CD14-positive monocyte (primary cell): ENCODE data around the gene RALBP1. TPM values are rescaled to one million over a fixed set of nuclear protein-coding genes. Genes with fewer than 3 reads are reported as not detected.

Experiments
- DNase-seq, 3 donors: peaks; one replicate each; pipeline ENCODE4 v3.0.0-alpha.2; 2011 to 2022
- H2AFZ ChIP-seq: 2 replicates; pipeline ENCODE4 v1.6.0; 2012; ENCODE audit warnings: mild to moderate bottlenecking, low read depth, low read length, inconsistent platforms; ENCODE audit not compliant: insufficient read depth, poor library complexity, severe bottlenecking
- H3K27ac ChIP-seq, 2 donors: 1 replicate in 1 of 2; 2 replicates in 1 of 2; pipeline ENCODE4 v1.5.1; 2012 to 2013; ENCODE audit warnings: low read length in 2 of 2, control low read depth in 1 of 2, inconsistent platforms in 1 of 2, low read depth in 1 of 2, mild to moderate bottlenecking in 1 of 2
- H3K27me3 ChIP-seq, 2 donors: one replicate each; pipeline versions ENCODE4 v1.6.0 to v1.6.1; 2011 to 2013; ENCODE audit warnings: low read length in 2 of 2; ENCODE audit not compliant: control insufficient read depth in 2 of 2, insufficient read depth in 2 of 2
- H3K36me3 ChIP-seq, 2 donors: replicated peaks in 1 of 2; 1 replicate in 1 of 2; 2 replicates in 1 of 2; pipeline versions ENCODE4 v1.5.1 to v1.6.1; 2012 to 2013; ENCODE audit warnings: low read length in 2 of 2, control low read depth in 1 of 2, inconsistent platforms in 1 of 2, mild to moderate bottlenecking in 1 of 2; ENCODE audit not compliant: insufficient read depth in 2 of 2, control insufficient read depth in 1 of 2
- H3K4me1 ChIP-seq, 2 donors: 1 replicate in 1 of 2; 2 replicates in 1 of 2; pipeline versions ENCODE4 v1.5.1 to v1.6.1; 2012 to 2013; ENCODE audit warnings: low read length in 2 of 2, control low read depth in 1 of 2, inconsistent platforms in 1 of 2, mild to moderate bottlenecking in 1 of 2, moderate library complexity in 1 of 2; ENCODE audit not compliant: insufficient read depth in 2 of 2, control insufficient read depth in 1 of 2
- H3K4me2 ChIP-seq: replicated peaks from 2 replicates; pipeline ENCODE3; 2012; ENCODE audit warnings: low read length, moderate library complexity, mild to moderate bottlenecking; ENCODE audit not compliant: poor library complexity, severe bottlenecking; ENCODE audit errors: extremely low read depth
- H3K4me3 ChIP-seq, 3 experiments: fragments of 200-600 bp in 1 of 3; sonication (generic) in 1 of 3; replicated peaks in 1 of 3; 1 replicate in 2 of 3; 2 replicates in 1 of 3; pipeline ENCODE4 v1.5.1; 2011 to 2013; ENCODE audit warnings: low read length in 3 of 3, mild to moderate bottlenecking in 3 of 3, control low read depth in 2 of 3, low read depth in 2 of 3, inconsistent platforms in 1 of 3, moderate library complexity in 1 of 3
- H3K79me2 ChIP-seq: 2 replicates; pipeline ENCODE4 v1.6.0; 2012; ENCODE audit warnings: mild to moderate bottlenecking, control low read depth, inconsistent platforms, low read length, moderate library complexity; ENCODE audit not compliant: insufficient read depth
- H3K9ac ChIP-seq: 2 replicates; pipeline ENCODE4 v1.6.0; 2017; ENCODE audit warnings: low read length, mild to moderate bottlenecking; ENCODE audit not compliant: insufficient read depth, poor library complexity, severe bottlenecking
- H3K9me3 ChIP-seq, 2 donors: replicated peaks in 1 of 2; 1 replicate in 1 of 2; 2 replicates in 1 of 2; pipeline versions ENCODE4 v1.5.1 to v1.6.1; 2012 to 2013; ENCODE audit warnings: low read length in 2 of 2, control low read depth in 1 of 2; ENCODE audit not compliant: control insufficient read depth in 1 of 2, insufficient read depth in 1 of 2
- H4K20me1 ChIP-seq: 2 replicates; pipeline ENCODE4 v1.6.0; 2012; ENCODE audit warnings: mild to moderate bottlenecking, low read length, control low read depth, moderate library complexity; ENCODE audit not compliant: insufficient read depth
- H3K27ac Mint-ChIP-seq, 7 donors: one replicate each; pipeline ENCODE4 v1.8.0; 2020; ENCODE audit warnings: mild to moderate bottlenecking in 7 of 7, mixed read lengths in 7 of 7, moderate library complexity in 6 of 7, inconsistent platforms in 2 of 7
- H3K27me3 Mint-ChIP-seq, 3 donors: one replicate each; pipeline ENCODE4 v1.8.0; 2021 to 2022; ENCODE audit warnings: low read depth in 3 of 3, mild to moderate bottlenecking in 3 of 3, mixed read lengths in 3 of 3, moderate library complexity in 3 of 3, inconsistent platforms in 1 of 3
- H3K36me3 Mint-ChIP-seq, 2 donors: one replicate each; pipeline ENCODE4 v1.8.0; 2020; ENCODE audit warnings: mixed read lengths in 2 of 2, inconsistent platforms in 1 of 2, mild to moderate bottlenecking in 1 of 2
- H3K4me1 Mint-ChIP-seq: one replicate; pipeline ENCODE4 v1.8.0; 2020; ENCODE audit warnings: mild to moderate bottlenecking, mixed read lengths
- H3K4me3 Mint-ChIP-seq, 2 donors: one replicate each; pipeline ENCODE4 v1.8.0; 2020; ENCODE audit warnings: mild to moderate bottlenecking in 2 of 2, mixed read lengths in 2 of 2, moderate library complexity in 1 of 2
- H3K9me3 Mint-ChIP-seq, 7 donors: one replicate each; pipeline ENCODE4 v1.8.0; 2020 to 2022; ENCODE audit warnings: mixed read lengths in 7 of 7, mild to moderate bottlenecking in 6 of 7, moderate library complexity in 6 of 7, inconsistent platforms in 2 of 7
- WGBS: methylation state at CpG from one replicate; pipeline ENCODE4 v1.1.5; 2013; ENCODE audit warnings: missing lambda C conversion rate; ENCODE audit not compliant: insufficient coverage; 5-methylcytosine and 5-hydroxymethylcytosine counted together
- intact Hi-C, 2 donors: fragments of 100-400 bp; cut with micrococcal nuclease; formaldehyde crosslinking; loops; one replicate each; pipeline versions ENCODE4 v1.15.0 to v1.15.1; 2023
- polyA plus RNA-seq, 3 donors: library from polyadenylated mRNA; depleted of rRNA in 1 of 3; unstranded in 2 of 3; stranded (reverse) in 1 of 3; fragments of 300-500 nt in 2 of 3; fragments of >200 nt in 1 of 3; fragmentation: Illumina TruSeq in 2 of 3; gene quantifications; 1 replicate in 2 of 3; 2 replicates in 1 of 3; pipeline ENCODE4 v1.2.3, GENCODE V29; 2012 to 2021
- TF ChIP-seq, protein P1 (sequence below): fragments of 200-600 bp; IDR thresholded peaks from one replicate; pipeline ENCODE4 v1.8.0; 2022; ENCODE audit warnings: antibody characterized with exemption, mild to moderate bottlenecking

RALBP1 gene
- polyA plus RNA-seq, 3 donors, result 21.5 to 36.0 (median 32.8) TPM

DNA sequence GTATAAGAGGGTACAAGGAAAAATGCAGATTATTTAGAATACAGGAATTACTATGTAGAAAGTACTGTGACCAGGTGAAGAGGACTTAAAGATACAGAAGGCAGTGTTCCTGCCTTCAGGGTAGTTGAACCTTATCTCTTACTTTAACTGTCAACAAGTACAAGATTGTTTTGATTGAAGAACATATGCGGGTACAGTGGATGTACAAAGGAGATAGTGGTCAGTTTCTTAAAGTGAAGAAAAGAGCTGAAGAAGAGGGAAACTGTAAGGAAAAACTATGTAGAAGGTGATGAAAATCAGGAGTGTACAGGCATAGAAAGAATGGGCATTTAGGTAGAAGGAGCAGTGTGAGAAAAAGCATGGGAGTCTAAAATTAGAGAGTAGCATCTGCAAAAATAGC is 2.2 kb downstream of the RALBP1 start:
- peaks cover 34% of the 10 kb centered on the region for H3K4me1 Mint-ChIP-seq
- intact Hi-C loops, result loop anchor here (10.0 kb wide), 2 partner anchors 373 to 1047 kb away; partner anchors contain the start of genes NAPG (in 1 of the 2) and NDUFV2 (in 1 of the 2)
- Histone ChIP-seq H3K79me2 (peaks cover 71% of the 10 kb centered on the region), H3K4me3 (no peak overlapping the region), H3K27ac (no peak overlapping the region), H3K9me3 (no peaks in the 10 kb centered on the region), H2AFZ (no peak overlapping the region), H3K9ac (no peak overlapping the region), H3K27me3 (no peaks in the 10 kb centered on the region), H3K4me1 (peaks cover 22 to 27% of the 10 kb centered on the region in 2 donors), H3K4me2 (no peak overlapping the region), H3K36me3 (peaks cover 8 to 31% of the 10 kb centered on the region in 2 donors), H4K20me1 (peaks cover 57% of the 10 kb centered on the region)
- WGBS, result 60% methylated on average over 1 of the region's 1 CpG
- H3K4me3 Mint-ChIP-seq, result no peak overlapping the region
- peaks cover 0 to 3% (median 0%) of the 10 kb centered on the region in 7 donors for H3K9me3 Mint-ChIP-seq
- TF ChIP-seq, protein P1, sequence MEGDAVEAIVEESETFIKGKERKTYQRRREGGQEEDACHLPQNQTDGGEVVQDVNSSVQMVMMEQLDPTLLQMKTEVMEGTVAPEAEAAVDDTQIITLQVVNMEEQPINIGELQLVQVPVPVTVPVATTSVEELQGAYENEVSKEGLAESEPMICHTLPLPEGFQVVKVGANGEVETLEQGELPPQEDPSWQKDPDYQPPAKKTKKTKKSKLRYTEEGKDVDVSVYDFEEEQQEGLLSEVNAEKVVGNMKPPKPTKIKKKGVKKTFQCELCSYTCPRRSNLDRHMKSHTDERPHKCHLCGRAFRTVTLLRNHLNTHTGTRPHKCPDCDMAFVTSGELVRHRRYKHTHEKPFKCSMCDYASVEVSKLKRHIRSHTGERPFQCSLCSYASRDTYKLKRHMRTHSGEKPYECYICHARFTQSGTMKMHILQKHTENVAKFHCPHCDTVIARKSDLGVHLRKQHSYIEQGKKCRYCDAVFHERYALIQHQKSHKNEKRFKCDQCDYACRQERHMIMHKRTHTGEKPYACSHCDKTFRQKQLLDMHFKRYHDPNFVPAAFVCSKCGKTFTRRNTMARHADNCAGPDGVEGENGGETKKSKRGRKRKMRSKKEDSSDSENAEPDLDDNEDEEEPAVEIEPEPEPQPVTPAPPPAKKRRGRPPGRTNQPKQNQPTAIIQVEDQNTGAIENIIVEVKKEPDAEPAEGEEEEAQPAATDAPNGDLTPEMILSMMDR, result no peak
- peak overlapping the region in 3 of 7 donors; percentile 4 to 45 (median 27) for H3K27ac Mint-ChIP-seq
- peaks cover 30 to 37% of the 10 kb centered on the region in 2 donors for H3K36me3 Mint-ChIP-seq
- peaks cover 0 to 2% (median 0%) of the 10 kb centered on the region in 3 donors for H3K27me3 Mint-ChIP-seq
- DNase-seq, result no peak

DNA sequence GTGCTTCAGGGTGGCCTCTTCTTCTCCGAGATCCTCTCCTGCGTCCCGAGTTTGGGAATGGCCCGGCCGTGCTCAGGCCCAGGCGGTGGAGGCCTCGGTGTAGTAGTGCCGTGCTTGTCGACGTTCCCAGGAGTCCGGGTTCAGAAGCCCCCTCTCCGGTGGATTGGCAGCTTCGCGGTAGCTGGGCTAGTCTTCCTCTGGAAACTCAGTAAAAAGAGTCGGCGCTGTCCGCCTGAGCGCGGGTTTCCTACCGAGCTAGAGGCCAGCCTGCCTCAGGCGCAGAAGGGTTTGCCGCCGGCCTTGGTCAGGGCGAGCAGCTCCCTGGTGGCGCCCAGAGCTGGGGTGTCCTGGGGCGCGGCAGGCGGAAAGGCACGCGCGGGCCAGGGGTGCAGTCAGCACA is 3.2 kb downstream of the RALBP1 start:
- H3K4me3 Mint-ChIP-seq, result no peak overlapping the region
- TF ChIP-seq, protein P1, result no peak
- 98% methylated on average over 26 of the region's 31 CpGs for WGBS

More for the DNA sequence above, 3.2 kb downstream of the RALBP1 start:
- Mint-ChIP-seq H3K9me3 (peaks cover 0 to 3% (median 0%) of the 10 kb centered on the region in 7 donors), H3K36me3 (peaks cover 30 to 37% of the 10 kb centered on the region in 2 donors), H3K27ac (peak overlapping the region in 1 of 7 donors; percentile 8), H3K27me3 (peaks cover 0 to 2% (median 0%) of the 10 kb centered on the region in 3 donors), H3K4me1 (peaks cover 42% of the 10 kb centered on the region)
- intact Hi-C loops, result loop anchor here (10.0 kb wide), 2 partner anchors 374 to 1046 kb away; partner anchors contain the start of genes NAPG (in 1 of the 2) and NDUFV2 (in 1 of the 2)
- Histone ChIP-seq H3K27me3 (no peaks in the 10 kb centered on the region), H4K20me1 (peaks cover 67% of the 10 kb centered on the region), H3K27ac (no peak overlapping the region), H3K4me2 (no peak overlapping the region), H3K36me3 (peaks cover 8 to 31% of the 10 kb centered on the region in 2 donors), H2AFZ (no peak overlapping the region), H3K79me2 (peaks cover 81% of the 10 kb centered on the region), H3K4me1 (peaks cover 28 to 34% of the 10 kb centered on the region in 2 donors), H3K9me3 (no peaks in the 10 kb centered on the region), H3K9ac (no peak overlapping the region), H3K4me3 (no peak overlapping the region)
- DNase-seq, result no peak
